Measurements from ENCODE around the gene STX19.
A peak's percentile ranks its signal among the peaks of the same experiment; 100 is the strongest.
"Not testable (repeated sequence)": the region's sequence is repeated elsewhere in the genome, so short reads cannot be mapped to it uniquely, and the experiment has no call there.

STX19 gene

GRCh38 chr3:94028093-94028837 lies at the start of gene STX19:
Gene STX19, minus strand, starts transcription at chr3:94028597. Its CDS starts 13,328 bp downstream, at chr3:94015269.
- peak; percentile 73 for DNase-seq

GRCh38 chr3:94076055-94076454 lies 47.7 kb upstream of the STX19 start:
- DNase-seq: no peak

GRCh38 chr3:94071713-94072284 lies 43.4 kb upstream of the STX19 start:
- DNase-seq: no peak

GRCh38 chr3:94070341-94070911 lies 42.0 kb upstream of the STX19 start:
- DNase-seq: no peak

- DNase-seq: peak; percentile 8
Observed at GRCh38 chr3:94069194-94069813, 40.9 kb upstream of the STX19 start.

- no peak for DNase-seq
Observed at GRCh38 chr3:94066506-94067500, 38.4 kb upstream of the STX19 start.

GRCh38 chr3:94065819-94066480 lies 37.6 kb upstream of the STX19 start:
- no peak for DNase-seq

GRCh38 chr3:94065122-94065521 lies 36.7 kb upstream of the STX19 start:
- DNase-seq: no peak

GRCh38 chr3:94064243-94064860 lies 36.0 kb upstream of the STX19 start:
- DNase-seq: no peak

GRCh38 chr3:94063496-94064119 lies 35.2 kb upstream of the STX19 start:
- no peak for DNase-seq

GRCh38 chr3:94062513-94063404 lies 34.4 kb upstream of the STX19 start, which contains the start of the genes DHFR2 and NSUN3:
Gene DHFR2, minus strand, starts transcription at chr3:94062916. Its CDS starts 1,405 bp downstream, at chr3:94061511.
Gene NSUN3, plus strand, starts transcription at chr3:94063061. Its CDS starts 66 bp downstream, at chr3:94063127.
- DNase-seq: peak; percentile 83

GRCh38 chr3:94061297-94061696 lies 32.9 kb upstream of the STX19 start:
- no peak for DNase-seq

- no peak for DNase-seq
Observed at GRCh38 chr3:94050546-94050945, 22.1 kb upstream of the STX19 start.

- DNase-seq: no peak
Observed at GRCh38 chr3:94049267-94049666, 20.9 kb upstream of the STX19 start.

- DNase-seq: no peak
Observed at GRCh38 chr3:94046533-94046932, 18.1 kb upstream of the STX19 start.

GRCh38 chr3:94044100-94044936 lies 15.9 kb upstream of the STX19 start:
- not testable (repeated sequence) for DNase-seq

GRCh38 chr3:94043285-94043684 lies 14.9 kb upstream of the STX19 start:
- DNase-seq: no peak

GRCh38 chr3:94036909-94037507 lies 8.6 kb upstream of the STX19 start:
- peak; percentile 18 for DNase-seq

Data from NCI-H510A treated with DMSO at 0.1 percent for 48 hours (cell line).